Epithelial cell of proximal tubule (primary cell): ENCODE data around the gene ZKSCAN5. TPM values are rescaled to one million over a fixed set of nuclear protein-coding genes. Genes with fewer than 3 reads are reported as not detected.
"Not testable (repeated sequence)": the region's sequence is repeated elsewhere in the genome, so short reads cannot be mapped to it uniquely, and the experiment has no call there.

Experiments used
- DNase-seq: peaks from one replicate; pipeline ENCODE4 v3.0.0-alpha.2; 2011; ENCODE audit warnings: low read depth
- H3K4me3 ChIP-seq: 2 replicates; pipeline ENCODE4 v1.5.1; 2011; ENCODE audit warnings: low read depth, mild to moderate bottlenecking, low read length
- CTCF ChIP-seq: conservative IDR thresholded peaks from 2 replicates; pipeline ENCODE4 v1.5.1; 2012; ENCODE audit warnings: low read depth, mild to moderate bottlenecking, low read length
- total RNA-seq: library from RNA; depleted of rRNA; stranded (reverse); fragments of >200 nt; gene quantifications from 2 replicates; pipeline ENCODE4 v1.2.3, GENCODE V29; 2015

ZKSCAN5 gene
- total RNA-seq, 1 donor from 2014 or later, result 8.2 TPM

- peak overlapping the region; percentile 97 for H3K4me3 ChIP-seq
- TF ChIP-seq CTCF, result no peak
- no peak for DNase-seq
Measured at GRCh38 chr7:99559175-99559915, 54.9 kb downstream of the ZKSCAN5 start.

- DNase-seq, result no peak
- H3K4me3 ChIP-seq, result no peak overlapping the region
- no peak for TF ChIP-seq CTCF
Measured at GRCh38 chr7:99560834-99561736, 56.6 kb downstream of the ZKSCAN5 start.

GRCh38 chr7:99561737-99562051 is 57.2 kb downstream of the ZKSCAN5 start:
- no peak for DNase-seq
- no peak for TF ChIP-seq CTCF
- H3K4me3 ChIP-seq, result no peak overlapping the region

GRCh38 chr7:99562114-99562784 is 57.8 kb downstream of the ZKSCAN5 start:
- no peak overlapping the region for H3K4me3 ChIP-seq
- DNase-seq, result no peak
- no peak for TF ChIP-seq CTCF

- TF ChIP-seq CTCF, result no peak
- H3K4me3 ChIP-seq, result no peak overlapping the region
- DNase-seq, result peak; percentile 96
Measured at GRCh38 chr7:99562832-99563231, 58.4 kb downstream of the ZKSCAN5 start.

GRCh38 chr7:99563650-99564049 is 59.2 kb downstream of the ZKSCAN5 start:
- TF ChIP-seq CTCF, result no peak
- no peak for DNase-seq
- no peak overlapping the region for H3K4me3 ChIP-seq

- H3K4me3 ChIP-seq, DNase-seq: not testable (repeated sequence)
Measured at GRCh38 chr7:99568770-99569169, 64.3 kb downstream of the ZKSCAN5 start.
